OCI-LY1 (cell line): ENCODE measurements around the gene PRKCE.

ENCODE experiments used
- H2AFZ ChIP-seq: fragments of 200-600 bp; sonication (generic), shearing (Covaris generic); 2 replicates; pipeline ENCODE4 v1.6.0; 2014; ENCODE audit warnings: antibody characterized with exemption, mild to moderate bottlenecking, low read length
- H3F3A ChIP-seq: fragments of 200-600 bp; sonication (generic), shearing (Covaris generic); 2 replicates; pipeline ENCODE4 v1.6.0; 2014; ENCODE audit warnings: mild to moderate bottlenecking, antibody characterized with exemption, low read length, moderate library complexity; ENCODE audit not compliant: insufficient read depth
- H3K27ac ChIP-seq: fragments of 200-600 bp; sonication (generic); 2 replicates; pipeline ENCODE4 v1.5.1; 2014; ENCODE audit warnings: low read length, mixed run types, mild to moderate bottlenecking, low read depth; ENCODE audit not compliant: poor library complexity, severe bottlenecking
- H3K27me3 ChIP-seq: fragments of 200-600 bp; sonication (generic); 2 replicates; pipeline ENCODE4 v1.6.0; 2014; ENCODE audit warnings: antibody characterized with exemption, mild to moderate bottlenecking, low read length, moderate library complexity; ENCODE audit not compliant: insufficient read depth
- H3K36me3 ChIP-seq: fragments of 200-600 bp; sonication (generic); 2 replicates; pipeline ENCODE4 v1.6.1; 2014; ENCODE audit warnings: mild to moderate bottlenecking, antibody characterized with exemption, low read length, moderate library complexity, mixed read lengths; ENCODE audit not compliant: insufficient read depth
- H3K4me1 ChIP-seq: fragments of 200-600 bp; sonication (generic); 2 replicates; pipeline ENCODE4 v1.5.1; 2014; ENCODE audit warnings: mild to moderate bottlenecking, low read length, moderate library complexity; ENCODE audit not compliant: insufficient read depth, severe bottlenecking
- H3K4me2 ChIP-seq: fragments of 200-600 bp; sonication (generic), shearing (Covaris generic); 2 replicates; pipeline ENCODE4 v1.6.1; 2014; ENCODE audit warnings: low read length
- H3K4me3 ChIP-seq: fragments of 200-600 bp; sonication (generic); 2 replicates; pipeline ENCODE4 v1.5.1; 2014; ENCODE audit warnings: low read length, low read depth, mild to moderate bottlenecking, mixed read lengths; ENCODE audit not compliant: poor library complexity, severe bottlenecking
- H3K79me2 ChIP-seq: fragments of 200-600 bp; shearing (Covaris generic); 2 replicates; pipeline ENCODE4 v1.6.1; 2016; ENCODE audit warnings: mixed run types, low read length, mixed read lengths; ENCODE audit not compliant: insufficient read depth
- H3K9ac ChIP-seq: fragments of 200-600 bp; sonication (generic), shearing (Covaris generic); 2 replicates; pipeline ENCODE4 v1.6.1; 2014; ENCODE audit warnings: mild to moderate bottlenecking, low read length, mixed read lengths
- H3K9me2 ChIP-seq: fragments of 200-600 bp; sonication (generic), shearing (Covaris generic); 2 replicates; pipeline ENCODE4 v1.6.1; 2014; ENCODE audit warnings: low read depth, mild to moderate bottlenecking, low read length, mixed read lengths
- H3K9me3 ChIP-seq: fragments of 200-600 bp; shearing (Covaris generic); 2 replicates; pipeline ENCODE4 v1.6.1; 2014; ENCODE audit warnings: low read length, mixed read lengths
- H4K20me1 ChIP-seq: fragments of 200-600 bp; sonication (generic), shearing (Covaris generic); 2 replicates; pipeline ENCODE4 v1.6.0; 2016; ENCODE audit warnings: mild to moderate bottlenecking, low read length; ENCODE audit not compliant: insufficient read depth
- CTCF ChIP-seq: fragments of 200-600 bp; sonication (generic), shearing (Covaris generic); IDR thresholded peaks from 2 replicates; pipeline ENCODE4 v1.5.1; 2017; ENCODE audit warnings: mild to moderate bottlenecking, antibody characterized with exemption, low read length, moderate library complexity, mixed read lengths
- EZH2 ChIP-seq: fragments of 200-600 bp; sonication (generic), shearing (Covaris generic); IDR thresholded peaks from 2 replicates; pipeline ENCODE4 v1.8.0; 2017; ENCODE audit warnings: borderline replicate concordance, mixed run types, mild to moderate bottlenecking, antibody characterized with exemption, low read length, moderate library complexity, mixed read lengths

PRKCE gene

GRCh38 chr2:45734336-45734735 lies 82.9 kb downstream of the PRKCE start:
- Histone ChIP-seq H3F3A (peaks cover 5% of the 10 kb centered on the region; the same call in 1 of the 2 replicates), H3K36me3 (peaks cover 6% of the 10 kb centered on the region), H3K4me2 (no peak overlapping the region), H3K9me3 (no peaks in the 10 kb centered on the region), H3K4me1 (peaks cover 89% of the 10 kb centered on the region), H3K27me3 (no peaks in the 10 kb centered on the region), H4K20me1 (no peaks in the 10 kb centered on the region), H3K79me2 (peaks cover 8% of the 10 kb centered on the region; the same call in 1 of the 2 replicates), H3K9ac (no peak overlapping the region), H2AFZ (no peak overlapping the region), H3K4me3 (no peak overlapping the region), H3K9me2 (no peaks in the 10 kb centered on the region), H3K27ac (peak overlapping the region; percentile 64)
- TF ChIP-seq EZH2 (no peak), CTCF (no peak)

GRCh38 chr2:45734952-45735351 lies 83.5 kb downstream of the PRKCE start:
- Histone ChIP-seq H3K4me2 (no peak overlapping the region), H3K9ac (no peak overlapping the region), H2AFZ (no peak overlapping the region), H3F3A (0 out of 2 replicates have a peak, but pooled peaks cover 3% of the 10 kb centered on the region), H3K9me3 (no peaks in the 10 kb centered on the region), H3K79me2 (peaks cover 12% of the 10 kb centered on the region; the same call in 1 of the 2 replicates), H3K27me3 (no peaks in the 10 kb centered on the region), H3K4me3 (no peak overlapping the region), H4K20me1 (no peaks in the 10 kb centered on the region), H3K9me2 (no peaks in the 10 kb centered on the region), H3K27ac (peak overlapping the region; percentile 64), H3K36me3 (peaks cover 6% of the 10 kb centered on the region), H3K4me1 (peaks cover 89% of the 10 kb centered on the region)
- TF ChIP-seq CTCF (no peak), EZH2 (no peak)

GRCh38 chr2:45736757-45737704 lies 85.6 kb downstream of the PRKCE start:
- H3K27me3 ChIP-seq: no peaks in the 10 kb centered on the region
- H2AFZ ChIP-seq: no peak overlapping the region
- no peaks in the 10 kb centered on the region; the same call in 1 of the 2 replicates for H3K36me3 ChIP-seq
- peaks cover 16% of the 10 kb centered on the region; the same call in 1 of the 2 replicates for H3K79me2 ChIP-seq
- no peak overlapping the region for H3K4me2 ChIP-seq
- 0 out of 2 replicates have a peak, but pooled peaks cover 3% of the 10 kb centered on the region for H3F3A ChIP-seq
- H3K9ac ChIP-seq: no peak overlapping the region
- H4K20me1 ChIP-seq: no peaks in the 10 kb centered on the region
- H3K9me3 ChIP-seq: no peaks in the 10 kb centered on the region
- H3K27ac ChIP-seq: peak overlapping the region; percentile 86
- H3K4me1 ChIP-seq: peaks cover 89% of the 10 kb centered on the region
- TF ChIP-seq CTCF (no peak), EZH2 (no peak)
- H3K9me2 ChIP-seq: no peaks in the 10 kb centered on the region
- no peak overlapping the region for H3K4me3 ChIP-seq
